Suprapubic skin (tissue), 4 donors: ENCODE data around the gene PDZD7. TPM values are rescaled to one million over a fixed set of nuclear protein-coding genes. Genes with fewer than 3 reads are reported as not detected.

Experiments used
- DNase-seq, 2 donors: peaks; one replicate each; pipeline ENCODE4 v3.0.0-alpha.2; 2019; ENCODE audit warnings: low spot score in 2 of 2
- H3K27ac ChIP-seq: fragments of 200-600 bp; sonication (generic); one replicate; pipeline ENCODE4 v1.5.1; 2019
- H3K27me3 ChIP-seq: fragments of 200-600 bp; sonication (generic); one replicate; pipeline ENCODE4 v1.5.1; 2019
- H3K36me3 ChIP-seq: fragments of 200-600 bp; sonication (generic); one replicate; pipeline ENCODE4 v1.5.1; 2019
- H3K4me1 ChIP-seq: fragments of 200-600 bp; sonication (generic); one replicate; pipeline ENCODE4 v1.5.1; 2019
- H3K4me3 ChIP-seq: fragments of 200-600 bp; sonication (generic); one replicate; pipeline ENCODE4 v1.5.1; 2019; ENCODE audit warnings: mild to moderate bottlenecking
- H3K9me3 ChIP-seq: fragments of 200-600 bp; sonication (generic); one replicate; pipeline ENCODE4 v1.5.1; 2019
- CTCF ChIP-seq, 2 donors: fragments of 200-600 bp in 1 of 2; fragments of 450-650 bp in 1 of 2; sonication (generic) in 1 of 2; IDR thresholded peaks; one replicate each; pipeline ENCODE4 v1.5.1; 2016 to 2019; ENCODE audit warnings: antibody characterized with exemption in 2 of 2, mild to moderate bottlenecking in 1 of 2, moderate library complexity in 1 of 2
- EP300 ChIP-seq: sonication (generic); formaldehyde crosslinking; IDR thresholded peaks from one replicate; pipeline ENCODE4 v1.6.1; 2017; ENCODE audit warnings: antibody characterized with exemption
- POLR2A ChIP-seq, 2 donors: fragments of 450-650 bp; IDR thresholded peaks; one replicate each; pipeline ENCODE4 v1.6.1; 2017; ENCODE audit warnings: antibody characterized with exemption in 2 of 2, mild to moderate bottlenecking in 2 of 2, moderate library complexity in 2 of 2
- POLR2AphosphoS5 ChIP-seq, 3 donors: sonication (generic); formaldehyde crosslinking; IDR thresholded peaks; one replicate each; pipeline ENCODE4 v1.6.1; 2017; ENCODE audit warnings: antibody characterized with exemption in 3 of 3
- WGBS: methylation state at CpG from one replicate; pipeline ENCODE4 v1.1.5; 2018; 5-methylcytosine and 5-hydroxymethylcytosine counted together
- total RNA-seq, 4 donors: library from RNA; depleted of rRNA; stranded (reverse); fragments of >200 nt; gene quantifications; one replicate each; pipeline ENCODE4 v1.1.0, GENCODE V29; 2016

PDZD7 gene
- 1 to 10 TPM; 1.2 to 6.0 (median 1.8) TPM for total RNA-seq

DNA sequence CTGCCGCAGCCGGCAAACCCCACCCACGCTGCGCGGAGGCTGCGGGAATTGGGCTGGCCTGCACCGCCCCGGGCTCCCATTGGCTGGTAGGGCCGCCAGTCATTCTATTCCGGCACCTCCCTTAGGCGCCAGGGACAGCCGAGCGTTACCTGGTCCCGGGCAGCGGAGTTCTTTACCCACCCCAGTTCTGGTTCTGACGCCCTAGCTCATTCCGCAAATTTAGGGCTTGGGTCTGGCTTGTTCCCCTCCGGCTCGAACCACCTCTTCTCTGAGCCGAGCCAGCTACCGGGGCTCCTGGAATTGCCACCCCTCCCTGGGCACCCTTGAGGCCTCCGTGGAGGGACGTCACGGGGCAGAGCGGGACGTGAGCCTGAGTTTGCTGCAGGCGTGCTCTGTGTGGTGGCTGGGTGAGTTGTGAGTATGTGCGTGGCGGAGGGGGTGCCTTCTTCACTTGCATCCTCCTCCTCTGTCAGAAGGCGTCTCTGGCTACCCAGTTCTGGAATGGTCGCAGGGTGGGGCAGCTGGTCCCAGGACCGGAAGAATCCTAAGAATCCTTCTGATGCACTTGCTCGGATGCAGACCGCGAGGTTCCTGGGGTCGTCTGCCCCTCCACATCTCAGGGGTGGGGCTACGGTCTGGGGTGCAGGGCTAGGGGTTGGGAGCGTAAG lies at the start of gene PDZD7, which contains the start of gene SFXN3:
PDZD7 (minus strand) TSS at position 2 of the 668 bp plus-strand sequence. CDS start 910 bp downstream, outside the sequence.
SFXN3 (plus strand) TSS at position 107 of the 668 bp plus-strand sequence. CDS start 3,461 bp downstream, outside the sequence.
- no peaks in the 10 kb centered on the region for H3K27me3 ChIP-seq
- TF ChIP-seq POLR2AphosphoS5 (IDR thresholded peaks at IDR 0.05) (no peak), EP300 (no peak), POLR2A (IDR thresholded peaks at IDR 0.05) (no peak), CTCF (IDR thresholded peaks at IDR 0.05) (no peak)
- H3K4me3 ChIP-seq, result peak within 1 kb of the TSS; percentile 87
- peak within 1 kb of the TSS; percentile 98 for H3K27ac ChIP-seq
- 0% methylated on average over 8 of the region's 38 CpGs for WGBS
- H3K36me3 ChIP-seq, result peaks cover 18% of the 10 kb centered on the region
- DNase-seq, result peak; percentile 97
- no peaks in the 10 kb centered on the region for H3K9me3 ChIP-seq
- H3K4me1 ChIP-seq, result peaks cover 34% of the 10 kb centered on the region

DNA sequence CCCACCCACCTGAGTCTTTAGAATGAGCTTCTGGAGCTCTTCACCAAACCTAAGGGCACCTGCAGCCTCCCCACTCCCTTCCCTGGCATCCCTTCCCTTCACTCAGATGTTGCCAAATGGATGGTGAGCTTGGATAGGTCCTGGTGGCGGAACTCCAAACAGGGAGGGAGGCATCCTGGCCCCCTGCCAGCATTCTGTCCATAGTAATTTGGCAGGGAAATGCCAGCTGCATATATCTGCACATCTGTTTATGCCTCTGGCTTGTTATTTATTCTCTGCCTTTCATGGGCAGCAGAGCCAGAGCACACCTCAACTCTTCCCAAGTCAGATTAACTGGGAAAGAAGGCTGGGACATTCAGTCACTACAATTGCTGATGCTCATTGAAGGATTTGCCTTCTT lies 48.9 kb upstream of the PDZD7 start:
- no peak overlapping the region for H3K4me3 ChIP-seq
- DNase-seq, result no peak
- H3K36me3 ChIP-seq, result no peaks in the 10 kb centered on the region
- TF ChIP-seq CTCF (IDR thresholded peaks at IDR 0.05), result no peak
- no peak for TF ChIP-seq EP300
- TF ChIP-seq POLR2A (IDR thresholded peaks at IDR 0.05), result no peak
- no peak for TF ChIP-seq POLR2AphosphoS5 (IDR thresholded peaks at IDR 0.05)
- H3K27me3 ChIP-seq, result peaks cover 64% of the 10 kb centered on the region
- no peaks in the 10 kb centered on the region for H3K9me3 ChIP-seq
- H3K27ac ChIP-seq, result no peak overlapping the region
- 64% methylated on average over 1 of the region's 1 CpG for WGBS
- H3K4me1 ChIP-seq, result no peaks in the 10 kb centered on the region

- Histone ChIP-seq H3K27me3 (peaks cover 72% of the 10 kb centered on the region), H3K4me1 (no peaks in the 10 kb centered on the region), H3K9me3 (no peaks in the 10 kb centered on the region), H3K36me3 (no peaks in the 10 kb centered on the region), H3K4me3 (no peak overlapping the region), H3K27ac (no peak overlapping the region)
- no peak for DNase-seq
- no peak for TF ChIP-seq POLR2A (IDR thresholded peaks at IDR 0.05)
- no peak for TF ChIP-seq EP300
- no peak for TF ChIP-seq CTCF (IDR thresholded peaks at IDR 0.05)
- TF ChIP-seq POLR2AphosphoS5 (IDR thresholded peaks at IDR 0.05), result no peak
- 76% methylated on average over 5 of the region's 5 CpGs for WGBS
Measured at GRCh38 chr10:101076630-101077029, 45.7 kb upstream of the PDZD7 start.

GRCh38 chr10:101075775-101076174 lies 44.8 kb upstream of the PDZD7 start:
- WGBS, result 8% methylated on average over 4 of the region's 4 CpGs
- no peaks in the 10 kb centered on the region for H3K36me3 ChIP-seq
- H3K27me3 ChIP-seq, result peaks cover 68% of the 10 kb centered on the region
- TF ChIP-seq EP300 (no peak), POLR2A (IDR thresholded peaks at IDR 0.05) (no peak), POLR2AphosphoS5 (IDR thresholded peaks at IDR 0.05) (no peak), CTCF (IDR thresholded peaks at IDR 0.05) (no peak)
- DNase-seq, result no peak
- H3K9me3 ChIP-seq, result no peaks in the 10 kb centered on the region
- no peaks in the 10 kb centered on the region for H3K4me1 ChIP-seq
- H3K27ac ChIP-seq, result no peak overlapping the region
- H3K4me3 ChIP-seq, result no peak overlapping the region

DNA sequence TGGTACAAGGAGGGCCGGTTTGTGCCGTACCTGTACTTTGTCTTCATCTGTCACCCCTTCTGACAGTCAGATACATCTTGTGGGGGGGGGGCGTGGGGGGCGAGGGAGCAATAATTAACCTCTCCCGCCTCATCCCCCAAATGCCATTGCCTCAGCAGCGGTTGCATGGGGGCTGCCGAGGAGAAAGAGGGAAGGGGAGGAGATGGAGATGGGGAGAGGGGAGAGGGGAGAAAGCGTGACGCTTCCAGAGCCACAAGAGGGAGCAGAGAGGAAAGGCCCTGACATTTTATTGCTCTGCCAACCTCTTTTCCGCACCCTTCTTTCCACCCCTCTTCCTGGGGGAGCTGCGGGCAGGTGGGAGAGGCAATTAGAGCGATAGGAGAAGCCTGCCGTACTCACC lies 42.7 kb upstream of the PDZD7 start:
- Histone ChIP-seq H3K36me3 (no peaks in the 10 kb centered on the region), H3K27me3 (peaks cover 55% of the 10 kb centered on the region), H3K27ac (no peak overlapping the region), H3K9me3 (no peaks in the 10 kb centered on the region), H3K4me1 (no peaks in the 10 kb centered on the region), H3K4me3 (no peak overlapping the region)
- no peak for TF ChIP-seq EP300
- TF ChIP-seq POLR2A (IDR thresholded peaks at IDR 0.05), result no peak
- no peak for TF ChIP-seq CTCF (IDR thresholded peaks at IDR 0.05)
- no peak for TF ChIP-seq POLR2AphosphoS5 (IDR thresholded peaks at IDR 0.05)
- no peak for DNase-seq
- WGBS, result 11% methylated on average over 12 of the region's 13 CpGs
